BLaER1 treated with 17β-estradiol and CSF1 and Interleukin-3, amounts not matched to agents 10 nM and 100 nM (cell line): ENCODE results near the gene RPH3AL.
A peak's percentile ranks its signal among the peaks of the same experiment; 100 is the strongest.

Experiments
- H3K27ac ChIP-seq, 11 experiments: shearing (Covaris generic); formaldehyde crosslinking; 2 replicates each; pipeline ENCODE4 v1.8.1; 2022
- H3K27me3 ChIP-seq, 11 experiments: shearing (Covaris generic); formaldehyde crosslinking; 2 replicates each; pipeline ENCODE4 v1.8.1; 2022
- H3K36me3 ChIP-seq, 11 experiments: shearing (Covaris generic); formaldehyde crosslinking; 2 replicates each; pipeline ENCODE4 v1.8.1; 2022
- H3K4me1 ChIP-seq, 10 experiments: shearing (Covaris generic); formaldehyde crosslinking; 2 replicates each; pipeline ENCODE4 v1.8.1; 2022
- H3K4me2 ChIP-seq, 11 experiments: shearing (Covaris generic); formaldehyde crosslinking; 2 replicates each; pipeline ENCODE4 v1.8.1; 2022
- H3K4me3 ChIP-seq, 10 experiments: shearing (Covaris generic); formaldehyde crosslinking; 2 replicates each; pipeline ENCODE4 v1.8.1; 2022
- H3K9ac ChIP-seq, 11 experiments: shearing (Covaris generic); formaldehyde crosslinking; 2 replicates each; pipeline ENCODE4 v1.8.1; 2022
- H3K9me3 ChIP-seq, 11 experiments: shearing (Covaris generic); formaldehyde crosslinking; replicated peaks in 1 of 11; 2 replicates each; pipeline ENCODE4 v1.8.1; 2022
- H4K20me1 ChIP-seq, 11 experiments: shearing (Covaris generic); formaldehyde crosslinking; 2 replicates each; pipeline ENCODE4 v1.8.1; 2022
- Cebpa-rat ChIP-seq, 11 experiments: shearing (Covaris generic); IDR thresholded peaks; 2 replicates each; pipeline ENCODE4 v1.8.1; 2022

The RPH3AL gene

GRCh38 chr17:382644-383533 is 30.3 kb upstream of the RPH3AL start:
- peak overlapping the region in 7 of 11 experiments; percentile 17 to 72 (median 52); a peak in 9 of 22 replicates for H3K4me2 ChIP-seq
- H3K27ac ChIP-seq: no peak overlapping the region
- no peak for TF ChIP-seq Cebpa-rat (IDR thresholded peaks at IDR 0.05)

GRCh38 chr17:381941-382643 is 29.5 kb upstream of the RPH3AL start:
- Histone ChIP-seq H3K27ac (no peak overlapping the region), H3K36me3 (no peaks in the 10 kb centered on the region), H3K4me1 (peaks cover 6 to 58% (median 52%) of the 10 kb centered on the region in 10 experiments), H3K4me3 (no peak overlapping the region), H4K20me1 (peaks cover 0 to 23% (median 6%) of the 10 kb centered on the region in 11 experiments; a peak in 11 of 22 replicates), H3K9me3 (no peaks in the 10 kb centered on the region), H3K4me2 (peak overlapping the region in 5 of 11 experiments; percentile 48 to 72 (median 66); a peak in 6 of 22 replicates), H3K27me3 (peaks cover 24 to 47% (median 36%) of the 10 kb centered on the region in 11 experiments), H3K9ac (no peak overlapping the region)
- TF ChIP-seq Cebpa-rat (IDR thresholded peaks at IDR 0.05): no peak

More at GRCh38 chr17:382644-383533, 30.3 kb upstream of the RPH3AL start:
- Histone ChIP-seq H3K9ac (no peak overlapping the region), H3K4me1 (peaks cover 6 to 50% (median 44%) of the 10 kb centered on the region in 10 experiments), H4K20me1 (peaks cover 0 to 23% (median 6%) of the 10 kb centered on the region in 11 experiments; a peak in 11 of 22 replicates), H3K36me3 (no peaks in the 10 kb centered on the region), H3K27me3 (peaks cover 24 to 47% (median 36%) of the 10 kb centered on the region in 11 experiments), H3K4me3 (no peak overlapping the region), H3K9me3 (no peaks in the 10 kb centered on the region)

GRCh38 chr17:381516-381915 is 28.9 kb upstream of the RPH3AL start:
- no peaks in the 10 kb centered on the region for H3K9me3 ChIP-seq
- H3K36me3 ChIP-seq: no peaks in the 10 kb centered on the region
- no peak for TF ChIP-seq Cebpa-rat (IDR thresholded peaks at IDR 0.05)
- H3K4me2 ChIP-seq: no peak overlapping the region; a peak in 1 of 22 replicates
- H3K4me3 ChIP-seq: no peak overlapping the region
- H3K27ac ChIP-seq: no peak overlapping the region
- peaks cover 24 to 43% (median 36%) of the 10 kb centered on the region in 11 experiments for H3K27me3 ChIP-seq
- H3K9ac ChIP-seq: no peak overlapping the region
- H4K20me1 ChIP-seq: peaks cover 0 to 23% (median 6%) of the 10 kb centered on the region in 11 experiments; a peak in 11 of 22 replicates
- peaks cover 6 to 61% (median 56%) of the 10 kb centered on the region in 10 experiments for H3K4me1 ChIP-seq

- Histone ChIP-seq H3K36me3 (no peaks in the 10 kb centered on the region), H3K4me1 (peaks cover 0 to 52% (median 46%) of the 10 kb centered on the region in 10 experiments; a peak in 17 of 20 replicates), H3K4me2 (no peak overlapping the region), H4K20me1 (peaks cover 0 to 23% (median 6%) of the 10 kb centered on the region in 11 experiments; a peak in 11 of 22 replicates), H3K27me3 (peaks cover 17 to 33% (median 27%) of the 10 kb centered on the region in 11 experiments; a peak in 20 of 22 replicates), H3K27ac (no peak overlapping the region), H3K9ac (no peak overlapping the region), H3K4me3 (no peak overlapping the region), H3K9me3 (no peaks in the 10 kb centered on the region)
- no peak for TF ChIP-seq Cebpa-rat (IDR thresholded peaks at IDR 0.05)
Measured at GRCh38 chr17:379531-380465, 27.2 kb upstream of the RPH3AL start.

GRCh38 chr17:378068-378467 is 25.5 kb upstream of the RPH3AL start:
- H3K4me2 ChIP-seq: peak overlapping the region in 9 of 11 experiments; percentile 33 to 61 (median 46); a peak in 17 of 22 replicates
- H3K27me3 ChIP-seq: peaks cover 1 to 16% (median 11%) of the 10 kb centered on the region in 11 experiments; a peak in 17 of 22 replicates
- H4K20me1 ChIP-seq: peaks cover 0 to 11% (median 0%) of the 10 kb centered on the region in 11 experiments; a peak in 2 of 22 replicates
- TF ChIP-seq Cebpa-rat (IDR thresholded peaks at IDR 0.05): no peak
- peaks cover 8 to 40% (median 31%) of the 10 kb centered on the region in 10 experiments for H3K4me1 ChIP-seq
- H3K4me3 ChIP-seq: no peak overlapping the region
- peak overlapping the region in 1 of 11 experiments; percentile 25; a peak in 2 of 22 replicates for H3K27ac ChIP-seq
- H3K36me3 ChIP-seq: no peaks in the 10 kb centered on the region
- no peak overlapping the region for H3K9ac ChIP-seq
- peaks cover 0 to 11% (median 0%) of the 10 kb centered on the region in 11 experiments; a peak in 7 of 22 replicates for H3K9me3 ChIP-seq

GRCh38 chr17:376936-377863 is 24.6 kb upstream of the RPH3AL start:
- peak overlapping the region in 9 of 11 experiments; percentile 33 to 61 (median 46); a peak in 16 of 22 replicates for H3K4me2 ChIP-seq
- H3K27ac ChIP-seq: peak overlapping the region in 5 of 11 experiments; percentile 22 to 54 (median 45); a peak in 7 of 22 replicates
- no peak for TF ChIP-seq Cebpa-rat (IDR thresholded peaks at IDR 0.05)
- no peak overlapping the region for H3K4me3 ChIP-seq
- H3K4me1 ChIP-seq: peaks cover 8 to 40% (median 32%) of the 10 kb centered on the region in 10 experiments
- peaks cover 0 to 4% (median 0%) of the 10 kb centered on the region in 11 experiments; a peak in 2 of 22 replicates for H4K20me1 ChIP-seq
- no peaks in the 10 kb centered on the region for H3K36me3 ChIP-seq
- peak overlapping the region in 2 of 11 experiments; percentile 4 to 22; a peak in 2 of 22 replicates for H3K9ac ChIP-seq
- H3K27me3 ChIP-seq: peaks cover 0 to 7% (median 3%) of the 10 kb centered on the region in 11 experiments; a peak in 8 of 22 replicates
- H3K9me3 ChIP-seq: peaks cover 0 to 17% (median 5%) of the 10 kb centered on the region in 11 experiments; a peak in 8 of 22 replicates

GRCh38 chr17:373613-374230 is 21.1 kb upstream of the RPH3AL start:
- peak overlapping the region in 4 of 11 experiments; percentile 12 to 38 (median 30); a peak in 5 of 22 replicates for H3K4me2 ChIP-seq
- no peak overlapping the region for H3K9ac ChIP-seq
- peaks cover 13 to 52% (median 36%) of the 10 kb centered on the region in 11 experiments for H3K9me3 ChIP-seq
- no peaks in the 10 kb centered on the region for H4K20me1 ChIP-seq
- no peak overlapping the region for H3K4me3 ChIP-seq
- TF ChIP-seq Cebpa-rat (IDR thresholded peaks at IDR 0.05): no peak
- no peaks in the 10 kb centered on the region for H3K27me3 ChIP-seq
- peaks cover 0 to 16% (median 5%) of the 10 kb centered on the region in 11 experiments; a peak in 9 of 22 replicates for H3K36me3 ChIP-seq
- H3K27ac ChIP-seq: no peak overlapping the region
- H3K4me1 ChIP-seq: peaks cover 8 to 45% (median 35%) of the 10 kb centered on the region in 10 experiments
